Activated T-helper 2 cell treated with anti-CD3 and anti-CD28 coated beads, Interferon-gamma antibody, Interleukin-2, Interleukin-4, amounts not matched to agents 10 μg/mL and 5 μg/mL and 100 μg/mL, durations not matched to agents 14 hours and 24 hours and 36 hours (primary cell): ENCODE results near the gene DACH1. TPM values are rescaled to one million over a fixed set of nuclear protein-coding genes. Genes with fewer than 3 reads are reported as not detected.
"Not testable (repeated sequence)": the region's sequence is repeated elsewhere in the genome, so short reads cannot be mapped to it uniquely, and the experiment has no call there.

Experiments
- DNase-seq: peaks from one replicate; pipeline ENCODE4 v3.0.0; 2021; ENCODE audit warnings: low spot score
- H3K27ac Mint-ChIP-seq: one replicate; pipeline ENCODE4 v1.8.0; 2021; ENCODE audit warnings: mixed read lengths
- H3K27me3 Mint-ChIP-seq: one replicate; pipeline ENCODE4 v1.8.0; 2021; ENCODE audit warnings: low read depth, mixed read lengths
- H3K36me3 Mint-ChIP-seq: one replicate; pipeline ENCODE4 v1.8.0; 2021; ENCODE audit warnings: low read depth, mixed read lengths
- H3K4me1 Mint-ChIP-seq: one replicate; pipeline ENCODE4 v1.8.0; 2021; ENCODE audit warnings: low read depth, mixed read lengths
- H3K4me3 Mint-ChIP-seq: one replicate; pipeline ENCODE4 v1.8.0; 2021; ENCODE audit warnings: low read depth, mild to moderate bottlenecking, moderate library complexity, mixed read lengths
- H3K9me3 Mint-ChIP-seq: one replicate; pipeline ENCODE4 v1.8.0; 2021; ENCODE audit warnings: mixed read lengths
- intact Hi-C: fragments of 100-400 bp; cut with micrococcal nuclease; formaldehyde crosslinking; loops from one replicate; pipeline ENCODE4 v1.15.1; 2023
- total RNA-seq: library from RNA; stranded (reverse); gene quantifications from 2 replicates; pipeline ENCODE4 v1.2.3, GENCODE V29; 2022

DACH1 gene
- total RNA-seq, 1 donor from 2014 or later, result not detected

DNA sequence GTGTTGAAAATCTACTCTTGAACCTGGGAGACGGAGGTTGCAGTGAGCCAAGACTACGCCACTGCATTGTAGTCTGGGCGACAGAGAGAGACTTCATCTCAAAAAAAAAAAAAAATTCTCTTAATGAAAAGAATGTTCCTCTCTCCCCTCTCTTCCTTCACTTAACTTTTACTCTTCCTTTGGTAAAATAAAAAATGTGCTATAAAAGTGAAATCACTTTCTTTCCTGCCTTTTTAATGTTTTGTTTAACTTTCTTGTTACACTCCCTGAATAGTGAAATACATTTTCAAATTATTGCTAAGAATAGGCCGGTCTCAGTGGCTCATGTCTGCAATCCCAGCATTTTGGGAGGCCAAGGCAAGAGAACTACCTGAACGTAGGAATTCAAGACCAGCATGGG, 86.5 kb downstream of the DACH1 start:
- no peak for DNase-seq
- no peaks in the 10 kb centered on the region for H3K4me1 Mint-ChIP-seq
- H3K27me3 Mint-ChIP-seq, result no peaks in the 10 kb centered on the region
- no peak overlapping the region for H3K27ac Mint-ChIP-seq
- intact Hi-C loops, result no loop called here
- no peak overlapping the region for H3K4me3 Mint-ChIP-seq
- no peaks in the 10 kb centered on the region for H3K36me3 Mint-ChIP-seq
- no peaks in the 10 kb centered on the region for H3K9me3 Mint-ChIP-seq

- DNase-seq, H3K27me3 Mint-ChIP-seq, H3K36me3 Mint-ChIP-seq, H3K4me1 Mint-ChIP-seq, intact Hi-C loops, H3K27ac Mint-ChIP-seq, H3K4me3 Mint-ChIP-seq, H3K9me3 Mint-ChIP-seq: not testable (repeated sequence)
Observed at GRCh38 chr13:71778998-71779397, 88.0 kb downstream of the DACH1 start.

DNA sequence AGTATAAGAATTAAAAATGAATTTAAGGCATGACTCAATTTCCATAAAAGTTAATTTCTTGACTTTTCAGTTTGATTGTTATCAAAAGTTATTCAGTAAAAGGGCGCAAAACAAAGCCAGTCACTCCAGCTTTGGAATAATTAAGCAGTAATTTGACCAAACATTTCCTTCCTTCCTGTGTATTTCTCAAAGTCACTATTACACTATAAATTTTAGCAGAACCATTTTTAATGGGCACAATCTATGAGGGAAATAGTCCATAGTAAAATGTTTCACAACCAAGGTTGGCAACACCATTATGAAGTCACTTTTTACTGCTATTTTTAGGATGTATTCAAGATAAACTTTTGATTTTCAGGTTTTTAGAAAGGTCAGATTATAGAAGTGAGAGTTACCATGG, 91.0 kb downstream of the DACH1 start:
- Mint-ChIP-seq H3K27ac (no peak overlapping the region), H3K9me3 (no peaks in the 10 kb centered on the region), H3K4me3 (no peak overlapping the region), H3K27me3 (no peaks in the 10 kb centered on the region), H3K36me3 (no peaks in the 10 kb centered on the region), H3K4me1 (no peaks in the 10 kb centered on the region)
- intact Hi-C loops, result no loop called here
- no peak for DNase-seq

GRCh38 chr13:71774863-71775262, 92.1 kb downstream of the DACH1 start:
- Mint-ChIP-seq H3K4me1 (no peaks in the 10 kb centered on the region), H3K9me3 (no peaks in the 10 kb centered on the region), H3K36me3 (no peaks in the 10 kb centered on the region), H3K4me3 (no peak overlapping the region), H3K27ac (no peak overlapping the region), H3K27me3 (no peaks in the 10 kb centered on the region)
- intact Hi-C loops, result no loop called here
- no peak for DNase-seq

GRCh38 chr13:71773531-71773930, 93.5 kb downstream of the DACH1 start:
- H3K9me3 Mint-ChIP-seq, result no peaks in the 10 kb centered on the region
- intact Hi-C loops, result no loop called here
- no peak for DNase-seq
- no peaks in the 10 kb centered on the region for H3K36me3 Mint-ChIP-seq
- H3K4me3 Mint-ChIP-seq, result no peak overlapping the region
- H3K27ac Mint-ChIP-seq, result no peak overlapping the region
- H3K27me3 Mint-ChIP-seq, result no peaks in the 10 kb centered on the region
- no peaks in the 10 kb centered on the region for H3K4me1 Mint-ChIP-seq

GRCh38 chr13:71772361-71772760, 94.6 kb downstream of the DACH1 start:
- Mint-ChIP-seq H3K9me3 (no peaks in the 10 kb centered on the region), H3K4me1 (no peaks in the 10 kb centered on the region), H3K27me3 (no peaks in the 10 kb centered on the region), H3K27ac (no peak overlapping the region), H3K36me3 (no peaks in the 10 kb centered on the region), H3K4me3 (no peak overlapping the region)
- DNase-seq, result no peak
- intact Hi-C loops, result no loop called here

GRCh38 chr13:71771144-71771543, 95.9 kb downstream of the DACH1 start:
- no peak for DNase-seq
- H3K27ac Mint-ChIP-seq, result no peak overlapping the region
- H3K4me1 Mint-ChIP-seq, result no peaks in the 10 kb centered on the region
- H3K4me3 Mint-ChIP-seq, result no peak overlapping the region
- H3K9me3 Mint-ChIP-seq, result no peaks in the 10 kb centered on the region
- intact Hi-C loops, result no loop called here
- H3K36me3 Mint-ChIP-seq, result no peaks in the 10 kb centered on the region
- H3K27me3 Mint-ChIP-seq, result no peaks in the 10 kb centered on the region

DNA sequence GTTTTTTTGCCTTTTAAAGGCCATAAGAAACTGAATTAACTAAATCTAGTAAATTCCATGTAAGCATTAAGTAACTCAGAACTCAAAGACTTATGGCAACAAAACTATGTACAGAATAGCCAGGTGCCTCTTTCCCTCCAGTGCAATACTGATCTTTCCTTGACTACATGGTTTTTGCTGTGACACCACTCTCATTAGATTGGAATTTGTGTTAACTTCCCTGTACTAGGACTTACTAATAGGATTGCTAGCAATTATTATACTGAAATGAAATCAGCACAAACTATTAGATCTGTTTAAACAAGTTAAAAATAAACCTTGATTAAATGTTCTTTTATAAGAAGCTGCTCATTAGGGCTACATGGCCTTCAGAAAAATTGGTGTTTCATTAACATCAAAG, 96.3 kb downstream of the DACH1 start:
- DNase-seq, result no peak
- H3K9me3 Mint-ChIP-seq, result no peaks in the 10 kb centered on the region
- H3K27ac Mint-ChIP-seq, result no peak overlapping the region
- no peaks in the 10 kb centered on the region for H3K27me3 Mint-ChIP-seq
- no peaks in the 10 kb centered on the region for H3K4me1 Mint-ChIP-seq
- H3K36me3 Mint-ChIP-seq, result no peaks in the 10 kb centered on the region
- no peak overlapping the region for H3K4me3 Mint-ChIP-seq
- intact Hi-C loops, result no loop called here

DNA sequence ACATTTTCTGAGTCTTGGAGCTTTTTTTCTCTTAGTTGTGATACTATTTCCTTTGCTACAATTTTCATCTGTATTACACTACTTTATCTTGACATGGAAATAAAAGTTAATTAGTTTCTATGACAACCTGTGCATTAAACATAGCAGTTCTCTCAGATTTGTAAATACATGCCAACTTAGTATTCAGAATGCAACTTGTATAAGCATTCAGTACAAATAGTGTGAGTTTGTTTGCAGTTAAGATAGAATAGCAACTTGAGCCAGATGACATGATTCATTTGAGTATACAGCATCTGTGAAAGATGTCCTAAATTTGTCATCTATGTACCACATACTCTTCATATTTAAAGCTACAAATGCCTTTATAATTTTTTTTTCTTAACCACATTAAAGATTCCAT, 98.1 kb downstream of the DACH1 start:
- intact Hi-C loops, result no loop called here
- Mint-ChIP-seq H3K4me3 (no peak overlapping the region), H3K27me3 (no peaks in the 10 kb centered on the region), H3K4me1 (no peaks in the 10 kb centered on the region), H3K9me3 (no peaks in the 10 kb centered on the region), H3K36me3 (no peaks in the 10 kb centered on the region), H3K27ac (no peak overlapping the region)
- no peak for DNase-seq

DNA sequence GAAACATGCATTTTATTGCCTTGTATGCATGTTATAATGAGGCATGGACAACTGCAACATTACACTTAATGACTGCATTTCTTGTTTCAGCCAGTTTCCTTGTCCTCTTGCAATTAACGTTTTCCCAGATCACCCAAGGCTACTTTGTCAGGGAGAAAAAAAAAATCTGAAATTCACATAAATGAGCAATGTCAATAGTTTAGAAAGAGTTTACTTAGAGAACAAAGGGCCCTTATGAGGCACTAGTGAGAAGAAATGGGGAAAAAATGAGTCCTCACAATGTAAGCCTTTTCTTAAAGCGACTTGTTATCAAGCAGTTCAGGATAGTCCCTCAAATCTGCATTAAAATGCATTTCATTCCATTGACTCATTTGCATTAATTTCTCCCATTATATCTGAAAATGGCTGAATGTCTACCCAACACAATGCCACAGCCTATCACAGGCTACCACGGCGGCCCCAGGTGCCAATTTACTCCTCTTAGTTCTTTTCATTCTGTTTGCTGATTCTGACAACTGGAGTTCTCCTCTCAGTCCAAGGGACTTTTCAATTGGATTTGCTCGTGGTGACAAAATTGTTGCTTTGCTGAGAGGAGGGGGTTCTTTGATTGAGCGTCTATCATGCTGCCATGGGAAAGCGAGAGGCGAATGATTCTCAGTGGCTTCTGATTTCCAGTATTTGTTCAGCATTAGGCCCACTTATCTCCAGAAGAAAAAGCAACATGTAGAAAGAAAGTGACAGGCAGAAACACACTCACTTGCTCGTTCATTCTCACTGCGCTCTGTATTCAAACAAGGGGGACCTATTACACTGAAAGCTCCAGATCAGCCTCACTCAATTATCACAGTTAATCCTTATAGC, 107.1 kb downstream of the DACH1 start:
- Mint-ChIP-seq H3K9me3 (no peaks in the 10 kb centered on the region), H3K27ac (no peak overlapping the region), H3K4me3 (no peak overlapping the region), H3K4me1 (no peaks in the 10 kb centered on the region), H3K27me3 (no peaks in the 10 kb centered on the region), H3K36me3 (no peaks in the 10 kb centered on the region)
- intact Hi-C loops, result no loop called here
- no peak for DNase-seq

GRCh38 chr13:71758828-71759227, 108.2 kb downstream of the DACH1 start:
- H3K27me3 Mint-ChIP-seq, result no peaks in the 10 kb centered on the region
- H3K27ac Mint-ChIP-seq, result no peak overlapping the region
- H3K4me3 Mint-ChIP-seq, result no peak overlapping the region
- H3K36me3 Mint-ChIP-seq, result no peaks in the 10 kb centered on the region
- H3K9me3 Mint-ChIP-seq, result no peaks in the 10 kb centered on the region
- DNase-seq, result no peak
- H3K4me1 Mint-ChIP-seq, result no peaks in the 10 kb centered on the region
- intact Hi-C loops, result no loop called here

DNA sequence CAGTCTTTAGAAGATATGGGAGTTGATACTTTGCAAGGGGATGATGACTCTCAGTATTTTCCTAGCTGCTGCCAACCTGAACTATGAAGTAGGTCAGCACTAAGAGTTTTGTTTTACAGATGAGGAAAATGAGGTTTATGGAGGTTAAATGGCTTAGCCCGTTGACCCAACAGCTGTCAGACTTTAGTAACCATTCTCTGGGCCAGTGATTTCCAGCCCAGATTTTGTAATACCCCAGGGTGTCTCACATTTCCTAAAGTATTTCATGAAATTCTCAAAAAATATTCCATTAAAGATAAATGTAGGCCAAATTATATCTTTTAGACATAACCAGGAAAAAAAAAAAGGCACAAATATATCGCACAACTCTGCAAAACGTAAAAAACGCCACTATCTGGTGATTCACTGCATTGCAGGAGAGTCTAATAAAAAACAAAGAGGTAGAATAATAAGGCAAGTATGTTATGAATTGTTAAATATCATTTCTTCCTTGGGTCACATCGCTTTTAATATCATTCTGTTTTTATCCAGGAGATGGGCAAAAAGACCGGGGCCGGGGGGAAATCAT, 112.5 kb downstream of the DACH1 start:
- Mint-ChIP-seq H3K4me3 (no peak overlapping the region), H3K9me3 (no peaks in the 10 kb centered on the region), H3K27me3 (peaks cover 2% of the 10 kb centered on the region), H3K4me1 (no peaks in the 10 kb centered on the region), H3K36me3 (no peaks in the 10 kb centered on the region), H3K27ac (no peak overlapping the region)
- intact Hi-C loops, result no loop called here
- DNase-seq, result no peak

DNA sequence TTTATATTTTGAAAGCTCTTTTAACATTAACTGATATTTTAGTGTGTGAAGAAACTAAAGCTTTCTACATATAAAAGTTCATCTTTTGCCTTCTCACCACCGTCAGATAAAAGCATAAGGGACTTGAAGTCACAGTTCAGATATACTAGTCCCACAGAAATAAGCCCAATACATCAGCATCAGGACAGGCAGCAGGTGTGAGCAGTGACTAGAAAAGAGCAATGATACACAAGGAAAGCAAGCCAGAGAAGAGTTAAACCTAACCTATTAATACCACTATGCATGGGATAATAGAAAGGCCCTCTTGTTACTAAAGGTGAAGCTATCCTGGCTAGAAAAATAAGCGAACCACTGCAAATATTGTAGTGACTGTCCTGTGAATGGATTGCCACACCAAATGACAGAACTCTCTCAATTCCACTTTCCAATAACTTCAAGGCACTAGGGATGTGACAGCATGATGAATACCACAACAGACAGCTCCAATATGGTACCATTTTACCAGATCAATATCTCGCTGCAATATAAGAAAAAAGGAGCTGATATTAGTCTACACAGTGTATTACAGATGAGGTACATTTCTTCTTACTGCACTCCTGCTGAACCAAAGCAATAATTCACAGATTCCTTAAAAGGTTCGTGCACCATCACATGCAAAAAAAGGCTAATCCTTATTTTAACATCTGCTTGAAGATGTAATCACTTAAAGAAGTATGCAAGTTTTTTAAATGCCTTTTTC, 114.1 kb downstream of the DACH1 start:
- intact Hi-C loops, result no loop called here
- Mint-ChIP-seq H3K9me3 (no peaks in the 10 kb centered on the region), H3K4me1 (no peaks in the 10 kb centered on the region), H3K4me3 (no peak overlapping the region), H3K27ac (no peak overlapping the region), H3K27me3 (peaks cover 2% of the 10 kb centered on the region), H3K36me3 (no peaks in the 10 kb centered on the region)
- no peak for DNase-seq
